Liver (tissue), 3 donors: ENCODE measurements around the gene MYO7B.

Source experiments
- EGR1 ChIP-seq, 2 donors: IDR thresholded peaks; 2 replicates each; pipeline ENCODE4 v1.6.1; 2016 to 2018; ENCODE audit warnings: antibody characterized with exemption in 2 of 2, low read depth in 2 of 2
- HNF4G ChIP-seq: IDR thresholded peaks from 2 replicates; pipeline ENCODE4 v1.6.1; 2016; ENCODE audit warnings: antibody characterized with exemption
- JUND ChIP-seq, 2 donors: IDR thresholded peaks; 2 replicates each; pipeline ENCODE4 v1.6.1; 2016; ENCODE audit warnings: antibody characterized with exemption in 2 of 2
- MAX ChIP-seq: IDR thresholded peaks from 2 replicates; pipeline ENCODE4 v1.6.1; 2016; ENCODE audit warnings: antibody characterized with exemption
- NR2F2 ChIP-seq: IDR thresholded peaks from 2 replicates; pipeline ENCODE4 v1.6.1; 2016; ENCODE audit warnings: antibody characterized with exemption
- RAD21 ChIP-seq, 2 donors: IDR thresholded peaks; 2 replicates each; pipeline ENCODE4 v1.6.1; 2016; ENCODE audit warnings: antibody characterized with exemption in 2 of 2, mild to moderate bottlenecking in 2 of 2
- RXRA ChIP-seq, 2 donors: IDR thresholded peaks; 2 replicates each; pipeline ENCODE4 v1.6.1; 2017 to 2018; ENCODE audit warnings: antibody characterized with exemption in 2 of 2, mild to moderate bottlenecking in 1 of 2
- TAF1 ChIP-seq: conservative IDR thresholded peaks from 2 replicates; pipeline ENCODE4 v1.6.1; 2016; ENCODE audit warnings: antibody characterized with exemption, mild to moderate bottlenecking
- YY1 ChIP-seq: IDR thresholded peaks from 2 replicates; pipeline ENCODE4 v1.6.1; 2016; ENCODE audit warnings: antibody characterized with exemption, mild to moderate bottlenecking
- TF ChIP-seq, protein P1 (sequence below): fragments of 150-350 bp; IDR thresholded peaks from 2 replicates; pipeline ENCODE4 v1.5.1; 2017; ENCODE audit warnings: improper control_type of control experiment, low read depth, low read length; ENCODE audit not compliant: missing input control
- donor health status: healthy.
- donor health status: healthy.

DNA sequence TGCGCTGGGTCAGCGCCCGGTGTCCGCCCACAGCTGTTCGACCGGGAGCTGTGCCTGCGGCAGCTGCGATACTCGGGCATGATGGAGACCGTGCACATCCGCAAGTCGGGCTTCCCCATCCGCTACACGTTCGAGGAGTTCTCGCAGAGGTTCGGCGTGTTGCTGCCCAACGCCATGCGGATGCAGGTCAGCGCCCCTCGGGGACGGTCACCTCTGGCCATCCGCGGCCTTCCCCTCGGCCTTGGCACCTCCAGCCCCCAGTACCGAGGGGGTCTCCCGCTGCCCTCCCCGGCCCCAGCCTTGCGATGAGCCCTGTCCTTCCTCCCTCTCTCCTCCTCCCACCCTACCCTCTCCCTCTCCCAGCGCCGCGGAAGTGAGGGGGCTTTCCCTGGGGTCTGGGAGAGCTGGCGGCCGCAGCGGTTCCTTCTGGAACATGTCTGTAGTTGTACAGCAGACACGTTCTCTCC is 57.3 kb downstream of the MYO7B start:
- TF ChIP-seq, protein P1, sequence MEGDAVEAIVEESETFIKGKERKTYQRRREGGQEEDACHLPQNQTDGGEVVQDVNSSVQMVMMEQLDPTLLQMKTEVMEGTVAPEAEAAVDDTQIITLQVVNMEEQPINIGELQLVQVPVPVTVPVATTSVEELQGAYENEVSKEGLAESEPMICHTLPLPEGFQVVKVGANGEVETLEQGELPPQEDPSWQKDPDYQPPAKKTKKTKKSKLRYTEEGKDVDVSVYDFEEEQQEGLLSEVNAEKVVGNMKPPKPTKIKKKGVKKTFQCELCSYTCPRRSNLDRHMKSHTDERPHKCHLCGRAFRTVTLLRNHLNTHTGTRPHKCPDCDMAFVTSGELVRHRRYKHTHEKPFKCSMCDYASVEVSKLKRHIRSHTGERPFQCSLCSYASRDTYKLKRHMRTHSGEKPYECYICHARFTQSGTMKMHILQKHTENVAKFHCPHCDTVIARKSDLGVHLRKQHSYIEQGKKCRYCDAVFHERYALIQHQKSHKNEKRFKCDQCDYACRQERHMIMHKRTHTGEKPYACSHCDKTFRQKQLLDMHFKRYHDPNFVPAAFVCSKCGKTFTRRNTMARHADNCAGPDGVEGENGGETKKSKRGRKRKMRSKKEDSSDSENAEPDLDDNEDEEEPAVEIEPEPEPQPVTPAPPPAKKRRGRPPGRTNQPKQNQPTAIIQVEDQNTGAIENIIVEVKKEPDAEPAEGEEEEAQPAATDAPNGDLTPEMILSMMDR = no peak
- TF ChIP-seq NR2F2 = no peak
- TF ChIP-seq EGR1 (IDR thresholded peaks at IDR 0.05; ENCODE audit: low read depth in 2 of 2) = no peak
- no peak for TF ChIP-seq RAD21 (IDR thresholded peaks at IDR 0.05)
- TF ChIP-seq TAF1 = no peak
- TF ChIP-seq YY1 = no peak
- TF ChIP-seq RXRA (IDR thresholded peaks at IDR 0.05) = no peak
- TF ChIP-seq JUND (IDR thresholded peaks at IDR 0.05) = no peak
- TF ChIP-seq HNF4G = no peak
- TF ChIP-seq MAX = no peak
